Brain pericyte (primary cell): ENCODE data around the gene SYMPK.
"Not testable (repeated sequence)": the region's sequence is repeated elsewhere in the genome, so short reads cannot be mapped to it uniquely, and the experiment has no call there.

Source experiments
- DNase-seq: peaks from one replicate; pipeline ENCODE4 v3.0.0-alpha.2; 2012; ENCODE audit warnings: low read depth, low spot score

SYMPK gene

GRCh38 chr19:45862564-45863334 lies at the start of gene SYMPK:
Gene SYMPK, minus strand, starts transcription at chr19:45863147. Its CDS starts 8,652 bp downstream, at chr19:45854495.
- peak; percentile 93 for DNase-seq

- DNase-seq: no peak
Observed at GRCh38 chr19:45911291-45911690, 48.3 kb upstream of the SYMPK start.

- no peak for DNase-seq
Observed at GRCh38 chr19:45908956-45909355, 46.0 kb upstream of the SYMPK start.

- no peak for DNase-seq
Observed at GRCh38 chr19:45906221-45906620, 43.3 kb upstream of the SYMPK start.

- no peak for DNase-seq
Observed at GRCh38 chr19:45905011-45905410, 42.1 kb upstream of the SYMPK start.

- peak; percentile 94 for DNase-seq
Observed at GRCh38 chr19:45902651-45903625, 40.0 kb upstream of the SYMPK start.

GRCh38 chr19:45901912-45902650 lies 39.1 kb upstream of the SYMPK start, which contains the start of gene MYPOP:
Gene MYPOP, minus strand, starts transcription at chr19:45902613. Its CDS starts 840 bp downstream, at chr19:45901773.
- DNase-seq: no peak

- DNase-seq: no peak
Observed at GRCh38 chr19:45901432-45901911, 38.5 kb upstream of the SYMPK start.

GRCh38 chr19:45900738-45901431 lies 37.9 kb upstream of the SYMPK start:
- DNase-seq: no peak

GRCh38 chr19:45899919-45900589 lies 37.1 kb upstream of the SYMPK start:
- no peak for DNase-seq

GRCh38 chr19:45899253-45899652 lies 36.3 kb upstream of the SYMPK start:
- no peak for DNase-seq

- no peak for DNase-seq
Observed at GRCh38 chr19:45897261-45897812, 34.4 kb upstream of the SYMPK start.

GRCh38 chr19:45895983-45896599 lies 33.1 kb upstream of the SYMPK start:
- DNase-seq: not testable (repeated sequence)

GRCh38 chr19:45895519-45895972 lies 32.6 kb upstream of the SYMPK start:
- no peak for DNase-seq

GRCh38 chr19:45890877-45891276 lies 27.9 kb upstream of the SYMPK start:
- DNase-seq: no peak

GRCh38 chr19:45889210-45889885 lies 26.4 kb upstream of the SYMPK start:
- DNase-seq: no peak

- DNase-seq: no peak
Observed at GRCh38 chr19:45887200-45887710, 24.3 kb upstream of the SYMPK start.

- peak; percentile 79 for DNase-seq
Observed at GRCh38 chr19:45886427-45887199, 23.7 kb upstream of the SYMPK start.
